OCI-LY7 (cell line): Measurements from ENCODE around the gene SENP1.

ENCODE experiments used
- CTCF ChIP-seq: fragments of 200-600 bp; sonication (generic); conservative IDR thresholded peaks from 2 replicates; pipeline ENCODE4 v1.5.1; 2014; ENCODE audit warnings: mild to moderate bottlenecking, antibody characterized with exemption, low read length, moderate library complexity, mixed read lengths
- EZH2phosphoT487 ChIP-seq: fragments of 200-600 bp; sonication (generic); IDR thresholded peaks from 2 replicates; pipeline ENCODE4 v1.6.1; 2018; ENCODE audit warnings: low read depth, borderline replicate concordance, mild to moderate bottlenecking, mixed run types, antibody characterized with exemption, low read length, moderate library complexity, mixed read lengths

DNA sequence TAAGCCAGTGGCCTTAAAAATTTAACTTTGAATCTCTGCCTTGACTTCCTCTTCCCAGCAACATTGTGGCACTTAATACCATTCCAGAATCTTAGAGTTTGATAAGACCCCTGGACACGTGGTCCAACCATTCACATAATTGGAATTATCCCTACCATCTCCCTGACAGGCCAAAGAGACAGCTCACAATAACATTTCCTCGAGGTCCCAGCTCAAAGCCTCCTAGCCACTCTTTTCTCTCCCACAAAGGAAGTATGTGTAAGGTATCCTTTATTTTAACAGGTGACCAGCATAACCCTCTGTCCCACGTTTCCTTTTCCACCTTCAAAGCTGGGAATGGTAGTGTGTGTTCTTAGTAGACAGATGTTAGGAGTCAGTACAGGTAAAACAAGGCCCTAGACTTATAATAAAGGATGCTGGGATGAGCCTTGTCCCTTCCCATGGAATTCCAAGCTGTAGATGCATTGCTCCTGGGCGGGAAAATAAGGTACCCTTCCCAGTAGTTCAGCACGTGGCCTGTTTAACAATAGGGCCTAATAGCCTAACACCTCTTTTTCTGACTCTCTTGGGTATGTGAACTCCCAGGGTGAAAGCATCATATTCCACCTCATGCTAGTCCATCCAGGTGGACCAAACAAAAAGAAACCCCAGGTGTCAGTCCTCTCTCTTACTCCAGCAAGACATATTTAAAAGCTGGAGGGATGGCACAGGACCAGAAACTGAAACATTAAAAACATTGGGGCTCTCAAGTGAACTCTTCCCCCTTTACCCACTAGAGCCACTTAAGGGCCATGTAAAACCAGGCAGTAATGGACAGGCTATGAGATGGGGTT, 64.1 kb downstream of the SENP1 start:
- TF ChIP-seq CTCF (no peak), EZH2phosphoT487 (no peak)
